Liver (tissue), 9 donors: Measurements from ENCODE around the gene MEGF6. TPM values are rescaled to one million over a fixed set of nuclear protein-coding genes. Genes with fewer than 3 reads are reported as not detected.
"Not testable (repeated sequence)": the region's sequence is repeated elsewhere in the genome, so short reads cannot be mapped to it uniquely, and the experiment has no call there.

Experiments used
- DNase-seq: peaks from one replicate; pipeline ENCODE4 v3.0.0-alpha.2; 2017; ENCODE audit warnings: low spot score
- H3K27ac ChIP-seq, 2 donors: one replicate each; pipeline ENCODE4 v1.7.0; 2013; ENCODE audit warnings: inconsistent platforms in 2 of 2, low read length in 2 of 2, control low read depth in 1 of 2, low read depth in 1 of 2, mild to moderate bottlenecking in 1 of 2
- H3K27me3 ChIP-seq, 4 donors: one replicate each; pipeline versions ENCODE4 v1.6.1 to v1.7.0; 2013; ENCODE audit warnings: low read length in 3 of 4, inconsistent platforms in 1 of 4, mild to moderate bottlenecking in 1 of 4, moderate library complexity in 1 of 4; ENCODE audit not compliant: control insufficient read depth in 4 of 4, insufficient read depth in 4 of 4
- H3K36me3 ChIP-seq, 4 donors: one replicate each; pipeline versions ENCODE4 v1.6.1 to v1.7.0; 2013; ENCODE audit warnings: low read length in 3 of 4, mild to moderate bottlenecking in 3 of 4, low read depth in 1 of 4, moderate library complexity in 1 of 4; ENCODE audit not compliant: control insufficient read depth in 4 of 4, insufficient read depth in 3 of 4
- H3K4me1 ChIP-seq, 4 donors: one replicate each; pipeline versions ENCODE4 v1.6.1 to v1.7.0; 2013; ENCODE audit warnings: low read length in 3 of 4, mild to moderate bottlenecking in 3 of 4, moderate library complexity in 1 of 4; ENCODE audit not compliant: control insufficient read depth in 4 of 4, insufficient read depth in 4 of 4
- H3K4me3 ChIP-seq, 3 donors: one replicate each; pipeline versions ENCODE4 v1.6.1 to v1.7.0; 2013; ENCODE audit warnings: low read length in 3 of 3, control low read depth in 1 of 3, low read depth in 1 of 3, mild to moderate bottlenecking in 1 of 3
- H3K9ac ChIP-seq, 2 donors: one replicate each; pipeline ENCODE4 v1.7.0; 2013; ENCODE audit warnings: low read length in 2 of 2, mild to moderate bottlenecking in 2 of 2, moderate library complexity in 2 of 2, control low read depth in 1 of 2, low read depth in 1 of 2
- H3K9me3 ChIP-seq, 4 donors: one replicate each; pipeline versions ENCODE4 v1.6.1 to v1.7.0; 2013; ENCODE audit warnings: low read length in 3 of 4; ENCODE audit not compliant: control insufficient read depth in 4 of 4
- ATF3 ChIP-seq: IDR thresholded peaks from 2 replicates; pipeline ENCODE4 v1.6.1; 2016; ENCODE audit warnings: antibody characterized with exemption
- CTCF ChIP-seq: fragments of 150-350 bp; IDR thresholded peaks from 2 replicates; pipeline ENCODE4 v1.5.1; 2017; ENCODE audit warnings: improper control_type of control experiment, low read depth, low read length; ENCODE audit not compliant: missing input control
- EGR1 ChIP-seq, 2 donors: IDR thresholded peaks; 2 replicates each; pipeline ENCODE4 v1.6.1; 2016 to 2018; ENCODE audit warnings: antibody characterized with exemption in 2 of 2, low read depth in 2 of 2
- FOXA2 ChIP-seq: IDR thresholded peaks from 2 replicates; pipeline ENCODE4 v1.6.1; 2016; ENCODE audit warnings: antibody characterized with exemption
- HNF4A ChIP-seq, 2 donors: conservative IDR thresholded peaks; 2 replicates each; pipeline ENCODE4 v1.6.1; 2016; ENCODE audit warnings: antibody characterized with exemption in 2 of 2, mild to moderate bottlenecking in 2 of 2
- HNF4G ChIP-seq: IDR thresholded peaks from 2 replicates; pipeline ENCODE4 v1.6.1; 2016; ENCODE audit warnings: antibody characterized with exemption
- JUND ChIP-seq, 2 donors: IDR thresholded peaks; 2 replicates each; pipeline ENCODE4 v1.6.1; 2016; ENCODE audit warnings: antibody characterized with exemption in 2 of 2
- MAX ChIP-seq: IDR thresholded peaks from 2 replicates; pipeline ENCODE4 v1.6.1; 2016; ENCODE audit warnings: antibody characterized with exemption
- NR2F2 ChIP-seq: IDR thresholded peaks from 2 replicates; pipeline ENCODE4 v1.6.1; 2016; ENCODE audit warnings: antibody characterized with exemption
- RAD21 ChIP-seq, 2 donors: IDR thresholded peaks; 2 replicates each; pipeline ENCODE4 v1.6.1; 2016; ENCODE audit warnings: antibody characterized with exemption in 2 of 2, mild to moderate bottlenecking in 2 of 2
- REST ChIP-seq: IDR thresholded peaks from 2 replicates; pipeline ENCODE4 v1.6.1; 2016; ENCODE audit warnings: antibody characterized with exemption, mild to moderate bottlenecking
- RXRA ChIP-seq, 2 donors: IDR thresholded peaks; 2 replicates each; pipeline ENCODE4 v1.6.1; 2017 to 2018; ENCODE audit warnings: antibody characterized with exemption in 2 of 2, mild to moderate bottlenecking in 1 of 2
- SP1 ChIP-seq: IDR thresholded peaks from 2 replicates; pipeline ENCODE4 v1.6.1; 2018; ENCODE audit warnings: antibody characterized with exemption, mild to moderate bottlenecking
- TAF1 ChIP-seq: conservative IDR thresholded peaks from 2 replicates; pipeline ENCODE4 v1.6.1; 2016; ENCODE audit warnings: antibody characterized with exemption, mild to moderate bottlenecking
- ZBTB33 ChIP-seq: IDR thresholded peaks from 2 replicates; pipeline ENCODE4 v1.6.1; 2016; ENCODE audit warnings: antibody characterized with exemption
- WGBS: extraction: QIAGEN DNeasy Blood & Tissue Kit; methylation state at CpG from one replicate; pipeline ENCODE4 v1.1.7; 2013; 5-methylcytosine and 5-hydroxymethylcytosine counted together
- polyA plus RNA-seq, 2 donors: library from polyadenylated mRNA; stranded (reverse) in 1 of 2; unstranded in 1 of 2; fragments of 200-250 nt in 1 of 2; fragments of >200 nt in 1 of 2; fragmentation: Nextera tagmentation in 1 of 2; extraction: Ambion mirVana in 1 of 2; gene quantifications; one replicate each; pipeline versions ENCODE4 v1.2.1 to v1.2.3, GENCODE V29; 2013 to 2015
- total RNA-seq, 2 donors: library from RNA; depleted of rRNA; stranded (reverse); fragments of >200 nt; gene quantifications; one replicate each; pipeline ENCODE4 v1.2.3, GENCODE V29; 2014
- donor health status: healthy.
- donor health status: healthy.
- donor health status: healthy.
- donor health status: healthy.
- donor health status: healthy.

MEGF6 gene
- total and polyA plus RNA-seq, 4 donors = 1.3 to 11.0 (median 4.0) TPM

GRCh38 chr1:3577300-3577699 is 34.0 kb downstream of the MEGF6 start (continued):
- TF ChIP-seq CTCF = no peak
- TF ChIP-seq SP1 = no peak
- no peak for TF ChIP-seq ATF3
- TF ChIP-seq HNF4G = no peak
- TF ChIP-seq RXRA (IDR thresholded peaks at IDR 0.05) = no peak
- no peak for TF ChIP-seq JUND (IDR thresholded peaks at IDR 0.05)
- no peak for TF ChIP-seq HNF4A (conservative IDR thresholded peaks at IDR 0.05)
- no peak for TF ChIP-seq EGR1 (IDR thresholded peaks at IDR 0.05; ENCODE audit: low read depth in 2 of 2)

DNA sequence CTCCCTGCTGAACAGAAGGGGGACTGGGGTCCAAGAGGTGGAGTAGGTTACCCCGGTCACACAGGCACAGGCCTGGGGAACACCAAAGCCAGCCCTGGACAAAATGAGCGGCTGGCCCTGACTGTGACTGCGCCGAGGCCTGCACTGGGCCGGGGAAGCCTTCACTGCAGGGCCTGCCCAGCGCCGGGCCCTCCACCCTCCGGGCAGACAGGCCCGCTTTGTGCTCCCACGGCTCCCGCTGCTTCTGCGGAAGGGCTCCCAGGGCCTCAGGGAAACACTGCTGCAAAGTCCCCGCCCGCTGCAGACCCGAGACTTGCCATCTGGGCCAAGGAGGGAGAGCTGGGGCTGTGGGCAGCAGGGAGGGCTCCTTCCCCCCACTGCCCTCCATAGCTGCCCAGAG is 35.3 kb downstream of the MEGF6 start:
- WGBS = 98% methylated on average over 15 of the region's 15 CpGs
- Histone ChIP-seq H3K9ac (no peak overlapping the region), H3K27ac (no peak overlapping the region), H3K27me3 (no peaks in the 10 kb centered on the region), H3K36me3 (no peaks in the 10 kb centered on the region), H3K4me1 (no peaks in the 10 kb centered on the region), H3K4me3 (no peak overlapping the region), H3K9me3 (no peaks in the 10 kb centered on the region)
- no peak for DNase-seq
- TF ChIP-seq HNF4A (conservative IDR thresholded peaks at IDR 0.05) (no peak), TAF1 (no peak), RAD21 (IDR thresholded peaks at IDR 0.05) (no peak), MAX (no peak), CTCF (no peak), ZBTB33 (no peak), HNF4G (no peak), REST (no peak), ATF3 (no peak), FOXA2 (no peak), RXRA (IDR thresholded peaks at IDR 0.05) (no peak), NR2F2 (no peak)

- not testable (repeated sequence) for H3K4me1 ChIP-seq, H3K36me3 ChIP-seq, DNase-seq, H3K27ac ChIP-seq, H3K27me3 ChIP-seq, H3K4me3 ChIP-seq, H3K9me3 ChIP-seq, H3K9ac ChIP-seq
- WGBS = 80% methylated on average over 6 of the region's 6 CpGs
These were observed 35.8 kb downstream of the MEGF6 start for GRCh38 chr1:3575515-3575914.
